ENCODE results near the gene TM7SF2.

The TM7SF2 gene

DNA sequence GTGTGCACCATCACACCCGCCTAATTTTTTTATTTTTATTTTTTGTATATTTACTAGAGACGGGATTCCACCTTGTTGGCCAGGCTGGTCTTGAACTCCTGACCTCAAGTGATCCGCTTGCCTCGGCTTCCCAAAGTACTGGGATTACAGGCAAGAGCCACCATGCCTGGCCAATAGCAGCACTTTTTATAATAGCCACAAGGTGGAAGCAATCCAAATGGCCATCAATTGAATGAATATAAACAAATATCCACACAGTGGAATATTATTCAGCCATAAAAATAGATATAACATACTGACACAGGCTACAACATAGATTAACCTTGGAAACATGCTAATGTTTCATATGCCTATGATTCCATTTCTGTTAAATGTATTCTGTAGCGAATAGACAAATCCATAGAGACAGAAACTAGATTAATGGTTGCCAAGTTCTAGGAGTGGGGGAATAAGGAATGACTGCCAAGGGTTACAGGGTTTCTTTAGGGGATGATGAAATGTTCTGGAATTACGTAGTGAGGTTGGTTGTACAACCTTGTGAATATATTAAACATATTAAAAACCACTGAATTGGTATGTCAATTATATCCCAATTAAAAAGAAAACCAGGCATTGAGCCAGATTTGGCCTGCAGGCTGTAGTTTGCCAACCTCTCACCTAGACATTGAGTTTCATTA lies 10.9 kb upstream of the TM7SF2 start:
- DNase-seq (ENCODE audit: low read depth), result no peak
- no peak overlapping the region for H3K4me3 ChIP-seq (ENCODE audit: low read depth, low read length)
- TF ChIP-seq, protein P1, sequence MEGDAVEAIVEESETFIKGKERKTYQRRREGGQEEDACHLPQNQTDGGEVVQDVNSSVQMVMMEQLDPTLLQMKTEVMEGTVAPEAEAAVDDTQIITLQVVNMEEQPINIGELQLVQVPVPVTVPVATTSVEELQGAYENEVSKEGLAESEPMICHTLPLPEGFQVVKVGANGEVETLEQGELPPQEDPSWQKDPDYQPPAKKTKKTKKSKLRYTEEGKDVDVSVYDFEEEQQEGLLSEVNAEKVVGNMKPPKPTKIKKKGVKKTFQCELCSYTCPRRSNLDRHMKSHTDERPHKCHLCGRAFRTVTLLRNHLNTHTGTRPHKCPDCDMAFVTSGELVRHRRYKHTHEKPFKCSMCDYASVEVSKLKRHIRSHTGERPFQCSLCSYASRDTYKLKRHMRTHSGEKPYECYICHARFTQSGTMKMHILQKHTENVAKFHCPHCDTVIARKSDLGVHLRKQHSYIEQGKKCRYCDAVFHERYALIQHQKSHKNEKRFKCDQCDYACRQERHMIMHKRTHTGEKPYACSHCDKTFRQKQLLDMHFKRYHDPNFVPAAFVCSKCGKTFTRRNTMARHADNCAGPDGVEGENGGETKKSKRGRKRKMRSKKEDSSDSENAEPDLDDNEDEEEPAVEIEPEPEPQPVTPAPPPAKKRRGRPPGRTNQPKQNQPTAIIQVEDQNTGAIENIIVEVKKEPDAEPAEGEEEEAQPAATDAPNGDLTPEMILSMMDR (conservative IDR thresholded peaks at IDR 0.05; ENCODE audit: low read depth, low read length), result peak; percentile 9

DNA sequence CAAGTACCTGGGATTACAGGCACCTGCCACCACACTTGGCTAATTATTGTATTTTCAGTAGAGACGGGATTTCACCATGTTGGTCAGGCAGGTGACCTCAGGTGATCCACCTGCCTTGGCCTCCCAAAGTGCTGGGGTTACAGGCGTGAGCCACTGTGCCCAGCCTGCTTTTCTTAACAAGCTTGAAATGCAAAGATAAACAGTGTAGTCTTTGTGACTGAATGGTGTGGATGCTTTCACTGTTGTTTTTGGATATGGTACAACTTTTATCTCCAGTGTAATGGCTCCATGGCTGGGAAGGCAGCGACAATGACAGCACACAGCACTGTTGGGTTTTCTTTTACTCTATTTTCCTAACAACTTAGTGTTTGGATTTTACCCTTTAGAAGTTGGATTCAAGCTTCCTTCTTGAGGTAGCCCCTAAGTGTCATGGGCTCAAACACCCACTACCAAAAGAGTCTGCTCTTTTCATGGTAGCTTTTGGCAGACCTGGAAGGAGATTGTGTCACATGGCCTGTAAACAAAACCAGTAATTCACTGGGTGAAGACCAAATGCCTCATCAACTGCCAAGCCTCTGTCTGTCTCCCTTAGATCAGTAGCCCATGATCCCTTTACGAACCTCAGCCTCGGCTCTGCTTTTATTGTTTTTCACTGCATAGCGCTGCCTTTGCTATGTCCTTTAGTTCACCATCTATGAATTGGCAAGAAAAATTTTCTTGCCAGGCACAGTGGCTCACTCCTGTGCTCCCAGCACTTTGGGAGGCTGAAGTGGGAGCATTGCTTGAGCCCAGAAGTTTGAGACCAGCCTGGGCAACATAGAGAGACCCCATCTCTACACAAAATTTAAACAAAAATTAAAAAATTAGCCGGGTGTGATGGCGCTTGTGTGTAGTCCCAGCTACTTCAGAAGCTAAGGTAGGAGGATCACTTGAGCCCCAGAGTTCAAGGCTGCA lies 9.3 kb upstream of the TM7SF2 start:
- no peak overlapping the region for H3K4me3 ChIP-seq (ENCODE audit: low read depth, low read length)
- TF ChIP-seq, protein P1 (conservative IDR thresholded peaks at IDR 0.05; ENCODE audit: low read depth, low read length), result no peak
- no peak for DNase-seq (ENCODE audit: low read depth)

DNA sequence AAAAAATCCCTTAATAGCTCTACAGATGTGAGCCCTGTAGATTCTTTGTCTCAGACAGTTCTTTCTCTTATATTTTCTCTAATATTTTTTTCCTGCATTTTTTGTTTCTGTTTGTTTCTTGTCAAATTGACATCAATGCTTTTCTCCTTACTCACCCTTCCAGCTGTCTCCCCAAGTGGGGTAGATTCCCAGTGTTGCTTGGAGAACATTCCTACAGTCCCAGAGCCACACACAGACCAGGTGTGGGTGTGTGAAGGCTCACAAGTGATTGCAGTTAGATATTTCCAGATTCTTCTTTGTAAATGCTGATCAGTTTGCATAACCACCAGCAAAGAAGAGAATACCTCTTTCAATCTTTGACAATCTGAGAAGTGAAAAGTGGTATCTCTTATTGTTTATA lies 8.2 kb upstream of the TM7SF2 start:
- TF ChIP-seq, protein P1 (conservative IDR thresholded peaks at IDR 0.05; ENCODE audit: low read depth, low read length), result no peak
- DNase-seq (ENCODE audit: low read depth), result no peak
- H3K4me3 ChIP-seq (ENCODE audit: low read depth, low read length), result no peak overlapping the region

DNA sequence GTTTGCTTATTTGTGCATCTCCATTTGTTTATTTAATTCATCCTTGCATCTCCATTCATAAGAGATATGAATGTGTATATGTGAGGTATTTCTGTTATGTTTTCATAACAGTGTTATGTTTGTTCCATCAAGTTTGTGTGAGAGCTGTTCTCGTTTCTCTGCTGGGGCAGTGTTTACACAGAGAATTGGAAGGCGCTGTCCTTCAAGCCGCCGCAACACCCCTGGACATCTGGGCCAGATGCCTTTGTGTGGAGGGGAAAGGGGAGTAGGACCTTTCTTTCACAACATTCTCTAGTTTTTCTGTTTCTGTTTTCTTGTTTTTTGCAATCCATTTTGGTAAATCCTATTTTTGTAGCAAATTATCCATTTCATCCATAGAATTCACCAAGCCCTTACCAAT lies 7.0 kb upstream of the TM7SF2 start:
- TF ChIP-seq, protein P1 (conservative IDR thresholded peaks at IDR 0.05; ENCODE audit: low read depth, low read length), result no peak
- no peak overlapping the region for H3K4me3 ChIP-seq (ENCODE audit: low read depth, low read length)
- no peak for DNase-seq (ENCODE audit: low read depth)

DNA sequence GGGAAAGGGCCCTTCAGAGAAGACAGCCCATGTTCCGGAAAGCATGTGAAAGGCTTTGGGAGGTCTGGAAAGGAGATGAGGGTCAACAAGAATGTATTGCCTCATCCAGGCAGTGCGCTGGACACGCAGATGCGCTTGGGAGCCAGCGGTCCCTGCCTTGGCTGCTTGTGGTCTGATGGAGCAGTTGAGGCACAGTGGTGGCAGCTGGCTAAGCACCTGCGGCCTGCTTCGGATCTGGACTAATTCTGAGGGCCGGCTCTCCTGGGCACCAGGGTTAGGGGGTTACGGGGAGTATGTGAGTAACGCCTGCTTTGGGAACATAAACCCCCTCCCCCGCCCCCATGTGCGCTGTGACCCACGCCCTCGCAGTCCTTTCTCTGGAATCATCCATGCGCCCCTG lies 4.6 kb upstream of the TM7SF2 start:
- H3K4me3 ChIP-seq (ENCODE audit: low read depth, low read length), result no peak overlapping the region
- TF ChIP-seq, protein P1 (conservative IDR thresholded peaks at IDR 0.05; ENCODE audit: low read depth, low read length), result no peak
- no peak for DNase-seq (ENCODE audit: low read depth)

DNA sequence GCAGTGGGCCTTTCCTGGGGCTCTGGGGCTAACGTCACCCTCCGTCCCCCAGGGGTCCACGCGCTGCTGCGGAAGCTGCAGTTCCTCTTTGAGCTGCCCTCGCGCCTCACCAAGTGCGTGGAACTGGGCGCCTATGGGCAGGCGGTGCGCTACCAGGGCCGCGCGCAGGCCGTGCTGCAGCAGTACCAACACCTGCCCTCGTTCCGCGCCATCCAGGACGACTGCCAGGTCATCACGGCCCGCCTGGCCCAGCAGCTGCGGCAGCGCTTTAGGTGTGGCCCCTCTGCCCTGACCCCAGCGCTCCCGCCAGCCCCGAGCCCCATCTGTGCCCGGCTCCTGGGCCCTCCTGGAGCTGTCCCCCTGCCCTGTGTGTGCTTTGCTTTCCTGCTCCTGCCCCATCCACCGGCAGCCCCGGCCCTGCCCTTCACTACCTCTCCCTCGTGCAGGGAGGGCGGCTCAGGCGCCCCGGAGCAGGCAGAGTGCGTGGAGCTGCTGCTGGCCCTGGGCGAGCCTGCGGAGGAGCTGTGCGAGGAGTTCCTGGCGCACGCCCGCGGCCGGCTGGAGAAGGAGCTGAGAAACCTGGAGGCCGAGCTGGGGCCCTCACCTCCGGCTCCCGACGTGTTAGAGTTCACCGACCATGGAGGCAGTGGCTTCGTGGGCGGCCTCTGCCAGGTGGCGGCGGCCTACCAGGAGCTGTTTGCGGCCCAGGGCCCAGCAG lies 3.8 kb upstream of the TM7SF2 start:
- DNase-seq (ENCODE audit: low read depth), result no peak
- no peak overlapping the region for H3K4me3 ChIP-seq (ENCODE audit: low read depth, low read length)
- TF ChIP-seq, protein P1 (conservative IDR thresholded peaks at IDR 0.05; ENCODE audit: low read depth, low read length), result no peak
